Panc1 (cell line): ENCODE data around the gene CHAF1A. TPM values are rescaled to one million over a fixed set of nuclear protein-coding genes. Genes with fewer than 3 reads are reported as not detected.

ENCODE experiments used
- ATAC-seq: fragments of 200-7000 bp; cut with Tn5 transposase; 2 replicates; pipeline ENCODE4 v1.9.1; 2020; ENCODE audit warnings: mild to moderate bottlenecking, moderate library complexity
- BruUV-seq: library from RNA; stranded (reverse); fragments of 400-500 nt; replicated peaks from 2 replicates; lab custom pipeline; 2021; lab: Mats Ljungman, UMichigan
- CTCF ChIA-PET: fragments of 300-600 bp; sonication (Branson Sonifier 250); formaldehyde crosslinking; loops from one replicate; lab custom pipeline; 2022; ENCODE audit warnings: antibody characterized with exemption; lab: Charles Lee
- POLR2A ChIA-PET: fragments of 300-600 bp; sonication (Branson Sonifier 250); formaldehyde crosslinking; loops from one replicate; lab custom pipeline; 2022; ENCODE audit warnings: antibody characterized with exemption; lab: Charles Lee
- DNase-seq: peaks from one replicate; pipeline ENCODE4 v3.0.0-alpha.2; 2010; ENCODE audit warnings: low read depth, low spot score
- H3K27ac ChIP-seq: 2 replicates; pipeline ENCODE4 v1.5.1; 2011; ENCODE audit warnings: mild to moderate bottlenecking, low read length, inconsistent platforms
- H3K27me3 ChIP-seq: fragments of 200-500 bp; sonication (Bioruptor generic); 2 replicates; pipeline ENCODE4 v1.6.0; 2014; ENCODE audit warnings: low read length, inconsistent platforms; ENCODE audit not compliant: control insufficient read depth, insufficient read depth
- H3K36me3 ChIP-seq: fragments of 200-500 bp; sonication (Bioruptor generic); 2 replicates; pipeline ENCODE4 v1.5.1; 2014; ENCODE audit warnings: inconsistent platforms, mild to moderate bottlenecking, low read length, moderate library complexity; ENCODE audit not compliant: control insufficient read depth, insufficient read depth
- H3K4me1 ChIP-seq: 2 replicates; pipeline ENCODE4 v1.5.1; 2011; ENCODE audit warnings: inconsistent platforms, mild to moderate bottlenecking, low read length, moderate library complexity; ENCODE audit not compliant: control insufficient read depth, insufficient read depth
- H3K4me3 ChIP-seq, 2 experiments: 2 replicates each; pipeline ENCODE4 v1.5.1; 2011 to 2012; ENCODE audit warnings: low read depth in 2 of 2, low read length in 2 of 2, mild to moderate bottlenecking in 2 of 2, inconsistent platforms in 1 of 2, moderate library complexity in 1 of 2
- H3K9me3 ChIP-seq: fragments of 200-500 bp; sonication (Bioruptor generic); 2 replicates; pipeline ENCODE4 v1.5.1; 2014; ENCODE audit warnings: low read depth, mild to moderate bottlenecking, inconsistent platforms, low read length, moderate library complexity; ENCODE audit not compliant: control insufficient read depth, insufficient read depth
- CTCF ChIP-seq: fragments of 450-650 bp; IDR thresholded peaks from 2 replicates; pipeline ENCODE4 v1.5.1; 2017; ENCODE audit warnings: mild to moderate bottlenecking
- POLR2AphosphoS5 ChIP-seq: IDR thresholded peaks from 2 replicates; pipeline ENCODE4 v1.6.1; 2012; ENCODE audit warnings: mild to moderate bottlenecking, low read depth, low read length, moderate library complexity
- SIN3A ChIP-seq: IDR thresholded peaks from 2 replicates; pipeline ENCODE4 v1.6.1; 2012; ENCODE audit warnings: low read depth, mild to moderate bottlenecking, low read length, moderate library complexity, borderline replicate concordance; ENCODE audit not compliant: insufficient read depth
- TCF7L2 ChIP-seq: IDR thresholded peaks from 2 replicates; pipeline ENCODE4 v1.6.1; 2011; ENCODE audit warnings: mild to moderate bottlenecking, low read depth, low read length, inconsistent platforms
- in situ Hi-C: cut with HindIII; loops from 2 replicates; pipeline ENCODE4 v1.10.0; 2016; ENCODE audit warnings: low sequenced_read_pairs, low pct_unique_long_range_greater_than_20kb
- intact Hi-C: fragments of 100-400 bp; cut with micrococcal nuclease; formaldehyde crosslinking; loops from one replicate; pipeline ENCODE4 v1.10.0; 2022; ENCODE audit not compliant: unreplicated experiment
- total RNA-seq: library from RNA; stranded (reverse); gene quantifications from one replicate; pipeline ENCODE4 v1.2.1, GENCODE V29; 2021; ENCODE audit not compliant: unreplicated experiment
- TF ChIP-seq, protein P1 (sequence below), 2 experiments: IDR thresholded peaks; 2 replicates each; pipeline ENCODE4 v1.6.1; 2011 to 2012; ENCODE audit warnings: low read depth in 2 of 2, control low read depth in 1 of 2, low read length in 1 of 2, mild to moderate bottlenecking in 1 of 2, moderate library complexity in 1 of 2; ENCODE audit not compliant: insufficient read depth in 1 of 2

CHAF1A gene
- total RNA-seq, 1 experiment from 2014 or later = 45.4 TPM

GRCh38 chr19:4385291-4386040 lies 17.0 kb upstream of the CHAF1A start:
- H3K36me3 ChIP-seq = no peaks in the 10 kb centered on the region
- ATAC-seq (no peak), DNase-seq (no peak)
- H3K27me3 ChIP-seq = no peaks in the 10 kb centered on the region
- BruUV-seq = no TSS peak
- in situ Hi-C loops (no loop called here), intact Hi-C loops (no loop called here)
- no peak overlapping the region for H3K4me3 ChIP-seq
- CTCF ChIA-PET = no interaction called here
- no peaks in the 10 kb centered on the region for H3K9me3 ChIP-seq
- POLR2A ChIA-PET = no interaction called here
- no peak overlapping the region for H3K27ac ChIP-seq
- TF ChIP-seq TCF7L2 = no peak
- H3K4me1 ChIP-seq = peaks cover 19% of the 10 kb centered on the region

DNA sequence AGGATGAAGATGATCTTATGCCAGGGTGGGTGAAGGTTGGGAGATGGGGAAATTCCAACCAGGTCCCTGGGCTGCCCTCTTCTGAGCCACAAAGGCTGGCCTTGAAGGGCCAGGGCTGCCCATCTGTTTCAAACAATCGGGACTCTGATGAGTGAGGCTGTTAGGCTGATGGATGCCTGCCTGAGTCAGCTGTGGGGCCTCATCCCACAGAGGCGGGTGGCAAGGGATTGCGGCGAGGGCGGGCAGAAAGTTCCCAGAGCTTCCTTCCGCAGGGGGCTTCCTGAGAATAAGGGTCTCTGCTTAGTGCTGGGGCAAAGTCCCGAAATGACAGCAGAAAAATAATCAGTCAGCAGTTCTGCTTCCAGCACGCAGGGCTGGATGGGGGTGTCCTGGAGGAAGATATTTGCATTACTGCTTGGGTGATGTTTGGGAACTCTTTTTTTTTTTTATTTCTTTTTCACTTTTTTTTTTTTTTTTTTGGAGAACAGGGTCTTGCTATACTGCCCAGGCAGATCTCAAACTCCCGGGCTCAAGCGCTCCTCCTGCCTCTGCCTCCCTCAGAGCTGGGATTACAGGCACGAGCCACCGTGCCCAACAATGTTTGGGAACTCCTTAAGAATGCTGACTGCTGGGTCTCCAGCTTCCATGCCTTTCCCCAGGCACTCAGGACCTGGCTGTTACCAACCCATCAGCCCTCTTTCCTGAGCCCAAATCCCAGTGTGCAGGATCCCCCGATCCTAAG lies 16.2 kb upstream of the CHAF1A start:
- ChIA-PET CTCF (no interaction called here), POLR2A (no interaction called here)
- H3K9me3 ChIP-seq = no peaks in the 10 kb centered on the region
- TF ChIP-seq, protein P1, sequence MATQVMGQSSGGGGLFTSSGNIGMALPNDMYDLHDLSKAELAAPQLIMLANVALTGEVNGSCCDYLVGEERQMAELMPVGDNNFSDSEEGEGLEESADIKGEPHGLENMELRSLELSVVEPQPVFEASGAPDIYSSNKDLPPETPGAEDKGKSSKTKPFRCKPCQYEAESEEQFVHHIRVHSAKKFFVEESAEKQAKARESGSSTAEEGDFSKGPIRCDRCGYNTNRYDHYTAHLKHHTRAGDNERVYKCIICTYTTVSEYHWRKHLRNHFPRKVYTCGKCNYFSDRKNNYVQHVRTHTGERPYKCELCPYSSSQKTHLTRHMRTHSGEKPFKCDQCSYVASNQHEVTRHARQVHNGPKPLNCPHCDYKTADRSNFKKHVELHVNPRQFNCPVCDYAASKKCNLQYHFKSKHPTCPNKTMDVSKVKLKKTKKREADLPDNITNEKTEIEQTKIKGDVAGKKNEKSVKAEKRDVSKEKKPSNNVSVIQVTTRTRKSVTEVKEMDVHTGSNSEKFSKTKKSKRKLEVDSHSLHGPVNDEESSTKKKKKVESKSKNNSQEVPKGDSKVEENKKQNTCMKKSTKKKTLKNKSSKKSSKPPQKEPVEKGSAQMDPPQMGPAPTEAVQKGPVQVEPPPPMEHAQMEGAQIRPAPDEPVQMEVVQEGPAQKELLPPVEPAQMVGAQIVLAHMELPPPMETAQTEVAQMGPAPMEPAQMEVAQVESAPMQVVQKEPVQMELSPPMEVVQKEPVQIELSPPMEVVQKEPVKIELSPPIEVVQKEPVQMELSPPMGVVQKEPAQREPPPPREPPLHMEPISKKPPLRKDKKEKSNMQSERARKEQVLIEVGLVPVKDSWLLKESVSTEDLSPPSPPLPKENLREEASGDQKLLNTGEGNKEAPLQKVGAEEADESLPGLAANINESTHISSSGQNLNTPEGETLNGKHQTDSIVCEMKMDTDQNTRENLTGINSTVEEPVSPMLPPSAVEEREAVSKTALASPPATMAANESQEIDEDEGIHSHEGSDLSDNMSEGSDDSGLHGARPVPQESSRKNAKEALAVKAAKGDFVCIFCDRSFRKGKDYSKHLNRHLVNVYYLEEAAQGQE (IDR thresholded peaks at IDR 0.05; ENCODE audit: insufficient read depth in 1 of 2, low read depth in 2 of 2, low read length in 1 of 2) = no peak
- no peak for TF ChIP-seq CTCF
- no peak overlapping the region for H3K27ac ChIP-seq
- ATAC-seq = no peak
- H3K4me1 ChIP-seq = peaks cover 19% of the 10 kb centered on the region
- H3K4me3 ChIP-seq = no peak overlapping the region
- intact Hi-C loops (no loop called here), in situ Hi-C loops (no loop called here)
- DNase-seq = no peak
- H3K36me3 ChIP-seq = no peaks in the 10 kb centered on the region
- H3K27me3 ChIP-seq = no peaks in the 10 kb centered on the region
- BruUV-seq = no TSS peak

DNA sequence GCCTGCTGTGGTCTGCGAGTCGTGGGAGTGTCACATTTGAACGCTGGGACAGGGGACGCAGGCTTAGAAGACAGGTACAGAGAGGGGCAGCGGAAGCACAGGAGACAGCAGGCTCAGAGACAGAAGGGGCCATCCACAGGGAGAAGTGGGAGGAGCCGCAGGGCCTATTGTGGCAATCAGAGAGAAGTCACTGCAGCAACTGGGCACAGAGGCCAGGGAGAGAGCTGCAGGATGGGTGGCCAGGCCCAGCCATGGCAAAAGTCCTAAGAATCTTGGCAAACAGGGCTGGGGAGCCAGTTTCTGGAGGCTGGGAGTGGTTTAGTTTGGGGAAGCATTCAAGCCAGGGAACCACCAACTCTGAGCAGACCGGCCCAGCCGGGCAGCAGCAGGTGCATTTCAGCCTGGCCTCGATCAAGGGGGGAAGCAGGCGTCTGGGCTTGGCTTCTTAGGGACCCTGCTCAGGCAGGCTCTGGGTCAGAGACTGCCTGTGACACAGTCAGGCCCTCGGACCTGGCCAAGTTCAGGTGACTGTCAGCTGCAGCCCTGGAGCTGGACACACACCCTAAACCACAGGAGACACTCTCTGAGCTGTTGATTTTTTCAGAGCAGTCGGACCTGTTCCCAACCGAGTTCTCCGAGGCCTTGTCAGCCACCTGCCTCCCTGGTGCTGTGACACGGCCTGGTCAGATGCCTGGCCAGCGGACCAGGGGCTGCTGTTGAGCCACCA lies 13.9 kb upstream of the CHAF1A start:
- ChIA-PET CTCF (no interaction called here), POLR2A (no interaction called here)
- ATAC-seq (no peak), DNase-seq (no peak)
- H3K4me3 ChIP-seq = no peak overlapping the region
- TF ChIP-seq CTCF (no peak), POLR2AphosphoS5 (no peak), SIN3A (no peak), TCF7L2 (no peak)
- TF ChIP-seq, protein P1 (IDR thresholded peaks at IDR 0.05; ENCODE audit: insufficient read depth in 1 of 2, low read depth in 2 of 2, low read length in 1 of 2) = no peak
- H3K4me1 ChIP-seq = peaks cover 21% of the 10 kb centered on the region
- H3K27ac ChIP-seq = no peak overlapping the region
- no peaks in the 10 kb centered on the region for H3K27me3 ChIP-seq
- no TSS peak for BruUV-seq
- in situ Hi-C loops = no loop called here
- no peaks in the 10 kb centered on the region for H3K36me3 ChIP-seq
- intact Hi-C loops = no loop called here
- H3K9me3 ChIP-seq = no peaks in the 10 kb centered on the region
